Astrocyte of the cerebellum (primary cell): ENCODE measurements around the gene CLOCK.
"Not testable (repeated sequence)": the region's sequence is repeated elsewhere in the genome, so short reads cannot be mapped to it uniquely, and the experiment has no call there.

ENCODE experiments used
- DNase-seq: peaks from one replicate; pipeline ENCODE4 v3.0.0-alpha.2; 2011; ENCODE audit warnings: low read depth
- H3K4me3 ChIP-seq: 2 replicates; pipeline ENCODE4 v1.5.1; 2011; ENCODE audit warnings: mild to moderate bottlenecking, low read depth, low read length, moderate library complexity
- in situ Hi-C: cut with HindIII; loops from 2 replicates; pipeline ENCODE4 v1.10.0; 2017; ENCODE audit warnings: low sequenced_read_pairs
- TF ChIP-seq, protein P1 (sequence below): IDR thresholded peaks from 2 replicates; pipeline ENCODE4 v1.5.1; 2012; ENCODE audit warnings: low read length, low read depth, moderate library complexity, mild to moderate bottlenecking; ENCODE audit errors: missing control alignments

CLOCK gene, protein sequence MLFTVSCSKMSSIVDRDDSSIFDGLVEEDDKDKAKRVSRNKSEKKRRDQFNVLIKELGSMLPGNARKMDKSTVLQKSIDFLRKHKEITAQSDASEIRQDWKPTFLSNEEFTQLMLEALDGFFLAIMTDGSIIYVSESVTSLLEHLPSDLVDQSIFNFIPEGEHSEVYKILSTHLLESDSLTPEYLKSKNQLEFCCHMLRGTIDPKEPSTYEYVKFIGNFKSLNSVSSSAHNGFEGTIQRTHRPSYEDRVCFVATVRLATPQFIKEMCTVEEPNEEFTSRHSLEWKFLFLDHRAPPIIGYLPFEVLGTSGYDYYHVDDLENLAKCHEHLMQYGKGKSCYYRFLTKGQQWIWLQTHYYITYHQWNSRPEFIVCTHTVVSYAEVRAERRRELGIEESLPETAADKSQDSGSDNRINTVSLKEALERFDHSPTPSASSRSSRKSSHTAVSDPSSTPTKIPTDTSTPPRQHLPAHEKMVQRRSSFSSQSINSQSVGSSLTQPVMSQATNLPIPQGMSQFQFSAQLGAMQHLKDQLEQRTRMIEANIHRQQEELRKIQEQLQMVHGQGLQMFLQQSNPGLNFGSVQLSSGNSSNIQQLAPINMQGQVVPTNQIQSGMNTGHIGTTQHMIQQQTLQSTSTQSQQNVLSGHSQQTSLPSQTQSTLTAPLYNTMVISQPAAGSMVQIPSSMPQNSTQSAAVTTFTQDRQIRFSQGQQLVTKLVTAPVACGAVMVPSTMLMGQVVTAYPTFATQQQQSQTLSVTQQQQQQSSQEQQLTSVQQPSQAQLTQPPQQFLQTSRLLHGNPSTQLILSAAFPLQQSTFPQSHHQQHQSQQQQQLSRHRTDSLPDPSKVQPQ

DNA sequence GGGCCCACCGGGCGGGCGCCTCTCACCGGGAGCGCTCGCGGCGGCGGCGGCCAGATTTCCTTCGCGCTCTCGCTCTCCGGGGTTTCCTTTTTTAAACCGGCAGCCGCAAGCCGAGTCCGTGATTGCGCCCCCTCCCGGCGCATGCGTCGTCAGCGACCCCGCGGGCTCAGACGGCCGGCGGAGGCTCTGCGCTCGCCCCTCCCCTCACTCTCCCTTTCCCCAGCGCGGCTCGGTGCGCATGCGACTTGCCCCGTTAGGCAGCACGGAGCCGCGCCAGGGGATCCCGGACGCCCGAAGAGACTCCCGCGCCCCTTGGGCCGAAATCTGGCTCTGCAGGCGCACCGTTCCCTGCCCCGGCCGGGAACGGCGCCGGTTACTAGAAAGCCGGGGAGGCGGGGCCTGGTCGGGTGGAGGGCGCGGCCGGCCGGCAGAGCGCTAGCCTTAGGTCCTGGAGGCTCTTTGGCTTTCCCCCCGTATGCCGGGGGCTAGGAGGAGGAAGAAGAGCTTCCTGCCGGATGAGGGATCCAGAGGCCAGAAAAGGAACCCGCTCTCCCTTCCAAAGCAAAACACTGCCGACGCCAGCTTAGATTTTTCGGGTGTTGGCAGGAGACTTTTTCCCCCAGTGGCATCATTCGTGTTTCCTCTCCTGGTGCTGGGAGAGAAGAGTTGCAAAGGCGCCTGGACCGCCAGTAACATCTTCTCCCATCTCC, at the start of gene CLOCK:
Gene CLOCK (minus strand): TSS at position 154 of the 710 bp plus-strand sequence. CDS start 64,124 bp downstream, outside the sequence.
- H3K4me3 ChIP-seq: peak within 1 kb of the TSS; percentile 69
- in situ Hi-C loops: no loop called here
- DNase-seq: peak; percentile 57
- TF ChIP-seq, protein P1, sequence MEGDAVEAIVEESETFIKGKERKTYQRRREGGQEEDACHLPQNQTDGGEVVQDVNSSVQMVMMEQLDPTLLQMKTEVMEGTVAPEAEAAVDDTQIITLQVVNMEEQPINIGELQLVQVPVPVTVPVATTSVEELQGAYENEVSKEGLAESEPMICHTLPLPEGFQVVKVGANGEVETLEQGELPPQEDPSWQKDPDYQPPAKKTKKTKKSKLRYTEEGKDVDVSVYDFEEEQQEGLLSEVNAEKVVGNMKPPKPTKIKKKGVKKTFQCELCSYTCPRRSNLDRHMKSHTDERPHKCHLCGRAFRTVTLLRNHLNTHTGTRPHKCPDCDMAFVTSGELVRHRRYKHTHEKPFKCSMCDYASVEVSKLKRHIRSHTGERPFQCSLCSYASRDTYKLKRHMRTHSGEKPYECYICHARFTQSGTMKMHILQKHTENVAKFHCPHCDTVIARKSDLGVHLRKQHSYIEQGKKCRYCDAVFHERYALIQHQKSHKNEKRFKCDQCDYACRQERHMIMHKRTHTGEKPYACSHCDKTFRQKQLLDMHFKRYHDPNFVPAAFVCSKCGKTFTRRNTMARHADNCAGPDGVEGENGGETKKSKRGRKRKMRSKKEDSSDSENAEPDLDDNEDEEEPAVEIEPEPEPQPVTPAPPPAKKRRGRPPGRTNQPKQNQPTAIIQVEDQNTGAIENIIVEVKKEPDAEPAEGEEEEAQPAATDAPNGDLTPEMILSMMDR: peak; percentile 53

DNA sequence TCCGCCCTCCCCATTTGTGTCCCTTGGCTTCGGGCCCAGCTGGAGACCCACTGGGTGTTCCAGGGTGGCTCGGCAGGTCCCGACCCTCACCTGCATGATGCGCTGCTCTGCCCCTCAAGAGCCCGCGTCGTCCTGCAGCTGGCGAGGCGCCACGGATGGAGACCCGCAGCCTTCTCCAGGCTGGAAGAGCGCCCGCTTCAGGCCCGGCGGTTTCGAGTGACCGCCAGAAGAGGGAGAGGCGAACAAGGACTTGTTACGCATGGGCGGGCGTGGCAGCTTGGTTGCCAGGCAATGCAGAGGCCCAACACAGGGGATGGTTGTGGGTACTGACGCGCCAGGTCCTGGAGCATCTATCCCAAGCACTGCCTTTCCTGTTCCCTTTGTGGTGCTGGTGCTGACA, 45.3 kb upstream of the CLOCK start, which contains the start of gene PDCL2:
Gene PDCL2 (minus strand): TSS at position 232 of the 400 bp plus-strand sequence. CDS start 136 bp downstream, at position 96.
- no peak for DNase-seq
- in situ Hi-C loops: no loop called here
- TF ChIP-seq, protein P1: no peak
- no peak within 1 kb of the TSS for H3K4me3 ChIP-seq

DNA sequence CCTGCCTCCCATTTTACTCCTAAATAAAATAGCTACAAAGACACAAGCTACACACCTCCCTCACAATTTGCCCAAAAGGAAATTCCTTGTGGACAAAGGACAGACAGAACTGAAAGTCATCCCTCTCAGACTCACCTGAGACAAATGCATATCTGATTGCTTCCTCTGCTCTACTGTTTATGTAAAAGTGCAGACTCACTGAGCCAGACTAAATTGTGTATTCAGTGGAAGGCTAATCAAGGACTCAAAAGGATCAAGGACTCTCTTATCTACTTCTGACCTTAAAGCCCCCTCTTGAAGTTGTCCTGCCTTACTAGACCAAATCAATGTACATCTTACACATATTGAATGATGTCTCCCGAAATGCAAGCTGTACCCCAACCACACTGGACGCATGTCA, 41.5 kb upstream of the CLOCK start:
- no peak overlapping the region for H3K4me3 ChIP-seq
- DNase-seq: no peak
- in situ Hi-C loops: no loop called here
- TF ChIP-seq, protein P1: no peak

DNA sequence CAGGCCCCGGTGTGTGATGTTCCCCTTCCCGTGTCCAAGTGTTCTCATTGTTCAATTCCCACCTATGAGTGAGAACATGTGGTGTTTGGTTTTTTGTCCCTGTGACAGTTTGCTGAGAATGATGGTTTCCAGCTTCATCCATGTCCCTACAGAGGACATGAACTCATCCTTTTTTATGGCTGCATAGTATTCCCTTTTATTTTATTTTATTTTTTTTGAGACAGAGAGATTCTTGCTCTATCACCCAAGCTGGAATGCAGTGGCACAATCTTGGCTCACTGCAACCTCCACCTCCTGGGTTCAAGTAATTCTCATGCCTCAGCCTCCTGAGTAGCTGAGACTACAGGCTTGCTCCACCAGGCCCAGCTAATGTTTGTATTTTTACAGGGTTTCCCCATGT, 36.1 kb upstream of the CLOCK start:
- H3K4me3 ChIP-seq, DNase-seq, in situ Hi-C loops: not testable (repeated sequence)

DNA sequence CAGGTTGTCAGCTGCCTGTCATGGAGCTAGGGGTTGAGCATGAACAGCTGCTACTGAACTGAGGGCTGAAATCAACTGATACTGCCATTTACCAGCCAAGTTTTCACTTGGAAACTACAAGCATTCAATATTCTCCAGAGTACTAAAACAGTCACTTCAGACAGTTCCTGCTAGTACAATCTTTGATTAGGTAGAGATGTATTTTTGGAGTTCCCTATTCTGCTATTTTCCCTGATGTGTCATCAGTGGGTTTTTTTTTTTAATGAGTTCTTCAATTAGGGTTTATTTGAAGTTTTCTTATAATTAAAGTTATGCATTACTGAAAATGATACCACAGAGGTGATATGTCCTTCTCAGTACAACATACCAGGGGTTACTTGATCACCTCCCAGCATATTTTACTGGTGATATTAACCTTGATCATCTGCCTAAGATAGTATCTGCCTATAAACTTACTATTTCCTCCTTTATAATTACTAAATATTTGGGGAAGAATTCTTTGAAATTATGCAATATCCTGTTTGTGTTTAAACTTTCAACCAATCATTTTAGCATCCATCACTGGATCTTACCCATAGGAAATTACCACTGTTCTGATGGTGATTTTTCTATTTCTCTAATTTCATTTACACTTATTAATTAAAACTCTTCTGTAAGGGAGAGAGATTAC, 31.8 kb upstream of the CLOCK start:
- no peak for DNase-seq
- TF ChIP-seq, protein P1: no peak
- no peak overlapping the region for H3K4me3 ChIP-seq
- in situ Hi-C loops: no loop called here

DNA sequence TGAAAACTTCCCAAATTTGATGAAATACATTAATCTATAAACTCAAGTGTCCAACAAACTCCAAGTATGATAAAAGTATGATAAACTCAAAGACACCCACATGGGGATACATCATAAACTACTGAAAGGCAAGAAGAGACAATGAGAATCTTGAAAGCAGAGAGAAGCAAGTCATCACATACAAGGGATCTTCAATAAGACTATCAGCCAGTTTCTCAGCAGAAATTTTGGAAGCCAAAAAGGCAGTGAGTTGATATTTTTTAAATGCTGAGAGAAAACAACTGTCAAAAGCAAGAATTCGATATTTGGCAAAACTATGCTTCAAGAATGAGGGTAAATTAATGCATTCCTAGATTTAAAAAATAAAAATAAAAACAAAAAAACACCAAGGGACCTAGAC, 28.8 kb upstream of the CLOCK start:
- no peak for DNase-seq
- in situ Hi-C loops: no loop called here
- TF ChIP-seq, protein P1: no peak
- no peak overlapping the region for H3K4me3 ChIP-seq
